HG02981 (cell line): ENCODE measurements around the gene ZNF275.
A peak's percentile ranks its signal among the peaks of the same experiment; 100 is the strongest.
"Not testable (repeated sequence)": the region's sequence is repeated elsewhere in the genome, so short reads cannot be mapped to it uniquely, and the experiment has no call there.

ENCODE experiments used
- ATAC-seq: cut with Tn5 transposase; IDR thresholded peaks from one replicate; pipeline ENCODE4 v1.9.1; 2021; ENCODE audit warnings: mild to moderate bottlenecking, moderate library complexity; ENCODE audit not compliant: unreplicated experiment

The ZNF275 gene, protein sequence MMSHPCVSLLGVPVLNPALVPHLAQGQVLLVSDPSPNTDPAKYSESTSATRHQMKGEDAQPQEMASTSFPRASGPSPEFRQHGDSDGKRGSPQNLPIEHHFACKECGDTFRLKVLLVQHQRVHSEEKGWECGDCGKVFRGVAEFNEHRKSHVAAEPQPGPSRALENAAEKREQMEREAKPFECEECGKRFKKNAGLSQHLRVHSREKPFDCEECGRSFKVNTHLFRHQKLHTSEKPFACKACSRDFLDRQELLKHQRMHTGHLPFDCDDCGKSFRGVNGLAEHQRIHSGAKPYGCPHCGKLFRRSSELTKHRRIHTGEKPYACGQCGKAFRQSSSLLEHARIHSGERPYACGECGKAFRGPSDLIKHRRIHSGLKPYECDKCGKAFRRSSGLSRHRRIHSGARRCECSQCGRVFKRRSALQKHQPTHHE

DNA sequence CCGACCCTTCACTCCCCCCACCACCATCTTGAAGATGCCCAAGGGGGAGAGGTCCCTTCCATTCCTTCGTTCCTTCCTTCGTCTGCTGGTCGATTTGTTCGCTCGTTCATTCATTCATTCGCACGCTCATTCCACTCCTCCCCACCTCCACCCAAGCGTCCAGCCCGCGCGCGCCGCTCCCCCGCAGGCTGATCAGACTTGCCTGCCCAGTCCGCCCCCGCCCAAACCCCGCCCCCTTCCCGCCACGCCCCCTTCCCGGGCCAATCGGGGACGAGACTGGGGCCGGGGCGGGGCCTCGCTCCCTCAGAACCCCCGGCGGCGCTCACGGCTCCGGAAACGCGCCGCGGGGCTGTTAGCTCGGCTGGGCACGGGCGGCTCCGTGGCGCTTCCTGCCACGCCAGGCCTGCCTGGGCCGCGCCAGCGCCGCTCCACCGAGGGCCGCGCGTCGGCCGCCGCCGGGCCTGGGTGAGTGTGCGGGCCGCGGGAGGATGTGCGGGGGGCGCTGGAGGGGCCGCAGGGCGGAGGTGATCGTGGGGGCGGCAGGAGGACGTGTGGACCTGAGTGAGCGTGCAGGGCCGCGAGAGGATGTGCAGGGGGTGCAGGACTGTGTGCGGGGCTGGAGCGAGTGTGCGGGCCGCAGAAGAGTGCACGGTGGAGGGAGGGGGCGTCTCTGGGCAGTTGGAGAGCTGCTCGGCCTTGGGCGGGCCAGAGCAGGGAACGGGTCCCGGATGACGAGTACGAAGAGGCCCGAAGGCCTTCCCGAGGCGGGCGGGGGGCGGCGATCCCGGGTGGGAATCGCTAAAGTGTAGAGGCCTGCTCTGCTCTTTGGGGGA, at the start of gene ZNF275:
TSS of gene ZNF275 (plus strand) at position 333 of the 833 bp plus-strand sequence. CDS start 2,527 bp downstream, outside the sequence.
- peak; percentile 95 for ATAC-seq

DNA sequence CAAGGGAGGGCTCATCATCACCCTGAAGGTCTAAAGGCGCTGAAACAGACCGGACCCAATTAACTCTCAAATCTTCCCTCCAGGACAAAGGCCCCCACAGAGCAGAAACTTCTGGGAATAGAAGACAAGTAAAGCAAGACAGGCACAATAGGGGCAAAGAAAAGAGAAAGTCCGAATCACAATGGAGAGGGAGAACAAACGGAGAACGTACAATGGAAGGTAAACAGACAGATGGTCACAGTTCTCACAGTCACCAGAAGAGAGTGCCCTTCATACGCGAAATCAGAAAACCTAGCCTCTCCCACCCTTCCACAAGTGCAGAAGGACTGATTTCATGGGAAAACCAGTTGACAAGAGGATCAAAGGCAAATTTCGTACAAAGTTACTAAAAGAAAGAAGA, 48.3 kb upstream of the ZNF275 start:
- ATAC-seq, result not testable (repeated sequence)

DNA sequence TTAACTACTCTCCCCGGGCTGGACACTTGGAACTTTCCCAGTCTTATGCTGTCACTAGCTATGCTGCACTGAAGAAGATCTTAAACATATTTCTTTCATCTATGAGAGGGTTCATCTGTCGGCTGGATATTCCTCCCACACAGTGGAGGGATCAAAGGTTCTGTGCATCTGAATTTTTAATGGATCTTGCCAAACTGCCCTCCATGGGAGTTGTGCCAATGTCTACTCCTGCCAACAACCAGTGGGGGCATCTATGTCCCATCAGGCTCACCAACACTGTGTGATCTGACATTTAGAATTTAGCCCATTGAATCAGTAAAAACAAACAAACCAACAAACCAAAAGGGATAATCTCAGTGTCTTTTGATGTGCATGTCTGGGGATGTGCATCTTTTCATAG, 45.1 kb upstream of the ZNF275 start:
- ATAC-seq, result not testable (repeated sequence)

DNA sequence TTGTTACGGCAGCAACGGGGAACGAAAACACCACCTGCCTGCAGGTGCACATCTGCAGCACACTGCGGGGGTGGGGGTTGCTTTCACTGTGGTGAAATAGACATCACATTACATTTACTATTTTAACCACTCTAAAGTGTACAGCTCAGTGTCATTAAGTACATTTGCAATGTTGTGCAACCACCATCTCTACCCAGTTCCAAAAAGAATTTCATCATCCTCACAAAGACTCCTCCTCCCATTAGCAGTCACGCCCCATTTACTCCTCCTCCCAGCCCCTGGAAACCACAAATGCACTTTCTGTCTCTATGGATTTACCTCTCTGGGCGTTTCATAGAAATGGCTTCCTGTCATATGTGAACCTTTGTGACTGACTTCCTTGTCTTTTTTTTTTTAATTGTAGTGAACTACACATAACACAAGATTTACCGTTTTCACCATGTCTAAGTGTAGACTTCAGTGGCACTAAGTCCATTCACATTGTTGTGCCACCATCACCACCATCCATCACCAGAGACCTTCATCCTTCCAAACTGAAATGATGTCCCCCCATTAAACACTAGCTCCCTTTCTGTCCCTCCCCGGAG, 40.4 kb upstream of the ZNF275 start:
- not testable (repeated sequence) for ATAC-seq

DNA sequence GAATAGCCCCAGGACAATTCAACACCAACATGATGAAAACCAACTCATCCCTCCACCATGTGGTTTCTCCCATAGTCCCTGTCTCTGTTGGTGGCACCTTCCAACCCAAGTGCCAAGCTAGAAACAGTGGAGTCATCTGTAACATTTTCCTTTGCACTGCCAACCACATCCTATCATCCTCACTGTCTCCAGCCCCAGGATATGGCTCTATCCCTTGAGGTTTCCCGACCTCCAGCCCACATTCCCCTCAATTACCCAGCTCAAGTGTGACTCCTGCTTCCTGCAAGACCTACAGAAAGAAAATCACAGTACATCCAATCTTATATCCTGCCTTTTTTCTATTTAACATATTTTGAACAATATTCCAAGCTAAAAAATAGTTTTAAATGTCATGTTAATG, 36.6 kb upstream of the ZNF275 start:
- ATAC-seq, result no peak

DNA sequence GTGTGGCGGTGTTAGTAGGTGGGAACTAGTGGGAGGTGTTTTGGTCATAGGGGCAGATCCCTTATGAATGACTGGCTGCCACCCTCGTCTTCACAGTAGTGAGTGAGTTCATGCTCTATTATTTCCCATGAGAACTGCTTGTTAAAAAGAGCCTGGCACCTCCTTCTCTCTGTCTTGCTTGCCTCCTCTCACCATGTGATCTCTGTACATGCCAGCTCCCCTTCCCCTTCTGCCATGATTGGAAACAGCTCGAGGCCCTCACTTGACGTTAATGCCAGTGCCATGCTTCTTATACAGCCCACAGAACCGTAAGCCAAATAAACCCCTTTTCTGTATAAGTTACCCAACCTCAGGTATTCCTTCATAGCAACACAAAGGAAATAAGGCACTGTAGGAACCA, 34.1 kb upstream of the ZNF275 start:
- ATAC-seq, result no peak

DNA sequence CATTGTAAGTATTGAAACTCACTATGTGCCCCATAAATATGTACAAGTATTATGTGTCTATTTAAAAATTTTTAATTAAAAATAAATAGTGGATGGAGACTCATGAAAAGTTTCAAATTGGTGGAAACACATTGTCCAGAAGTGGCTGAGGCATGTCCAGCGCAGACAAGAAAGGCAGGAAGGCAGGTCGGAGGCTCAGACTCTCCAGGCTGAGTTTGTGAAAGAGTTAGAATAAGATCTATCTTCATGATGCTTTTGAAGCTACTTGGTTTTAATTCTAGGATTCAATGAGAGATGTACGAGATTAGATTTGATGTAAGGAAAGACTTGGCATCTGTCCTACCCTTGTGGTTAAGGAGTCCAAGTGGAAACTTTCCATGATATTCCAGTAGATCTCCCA, 32.2 kb upstream of the ZNF275 start:
- ATAC-seq, result no peak

DNA sequence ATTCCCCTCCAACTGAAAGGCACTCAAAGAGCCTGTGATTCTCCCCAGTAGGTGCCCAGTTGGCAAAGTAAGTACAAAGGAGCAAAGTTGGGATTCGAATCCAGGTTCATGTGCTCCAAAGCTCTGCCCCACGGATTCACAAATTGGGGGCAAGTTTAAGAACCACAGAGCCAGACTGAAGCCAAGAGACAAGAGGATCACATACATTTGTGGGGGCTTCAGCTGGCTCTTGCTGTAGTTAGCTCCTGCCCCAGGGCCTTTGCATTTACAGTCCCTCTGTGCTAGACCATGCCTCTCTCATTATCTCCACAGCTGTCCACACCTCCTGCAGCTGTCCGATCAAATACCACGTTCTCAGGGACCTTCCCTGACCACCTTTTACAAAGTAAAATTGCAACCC, 31.2 kb upstream of the ZNF275 start:
- no peak for ATAC-seq

DNA sequence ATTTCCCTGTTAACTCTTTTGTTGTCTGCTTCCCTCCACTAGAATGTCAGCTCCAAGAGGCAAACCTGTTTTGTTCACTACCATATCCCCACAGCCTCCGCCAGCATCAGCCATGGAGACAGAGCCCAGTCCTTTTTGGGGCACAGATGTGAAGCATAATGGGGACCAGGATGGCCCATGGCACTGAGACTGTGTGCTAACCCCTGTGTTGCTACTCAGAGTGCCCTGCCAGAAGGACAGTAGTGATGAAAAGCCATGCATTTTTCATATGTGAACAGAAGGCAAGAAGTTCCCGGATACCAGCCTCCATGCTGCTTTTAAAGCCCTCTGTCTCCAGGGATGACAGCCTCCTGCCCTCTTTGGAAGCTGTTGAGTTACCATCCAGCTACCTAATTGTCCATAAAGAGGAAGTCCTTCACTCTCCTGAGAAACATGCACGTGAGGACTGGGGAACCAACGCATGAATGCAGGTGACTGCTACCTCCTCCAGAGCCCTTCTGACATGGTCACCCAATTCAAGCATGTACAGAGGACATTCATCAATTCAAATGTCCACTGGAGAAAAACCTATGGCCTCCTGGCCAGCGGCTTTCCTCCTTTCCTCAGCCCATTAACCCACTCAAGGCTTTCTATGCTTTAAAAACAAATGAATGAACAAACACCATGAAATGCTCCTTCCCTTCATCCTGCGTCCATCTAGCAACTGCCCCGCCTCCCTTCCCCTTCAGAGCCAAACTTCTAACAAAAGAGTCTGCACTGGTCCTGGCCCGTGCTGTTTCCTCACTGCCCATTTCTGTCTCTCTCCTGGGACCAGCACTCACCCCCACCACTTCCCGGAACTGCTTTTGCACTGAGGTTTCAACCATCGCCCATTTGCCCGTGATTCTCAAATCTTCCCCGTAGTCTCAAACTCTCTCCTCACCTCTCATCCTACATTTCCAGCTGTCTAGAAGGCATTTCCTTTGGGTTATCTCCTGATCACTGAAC, 30.4 kb upstream of the ZNF275 start:
- ATAC-seq, result no peak

DNA sequence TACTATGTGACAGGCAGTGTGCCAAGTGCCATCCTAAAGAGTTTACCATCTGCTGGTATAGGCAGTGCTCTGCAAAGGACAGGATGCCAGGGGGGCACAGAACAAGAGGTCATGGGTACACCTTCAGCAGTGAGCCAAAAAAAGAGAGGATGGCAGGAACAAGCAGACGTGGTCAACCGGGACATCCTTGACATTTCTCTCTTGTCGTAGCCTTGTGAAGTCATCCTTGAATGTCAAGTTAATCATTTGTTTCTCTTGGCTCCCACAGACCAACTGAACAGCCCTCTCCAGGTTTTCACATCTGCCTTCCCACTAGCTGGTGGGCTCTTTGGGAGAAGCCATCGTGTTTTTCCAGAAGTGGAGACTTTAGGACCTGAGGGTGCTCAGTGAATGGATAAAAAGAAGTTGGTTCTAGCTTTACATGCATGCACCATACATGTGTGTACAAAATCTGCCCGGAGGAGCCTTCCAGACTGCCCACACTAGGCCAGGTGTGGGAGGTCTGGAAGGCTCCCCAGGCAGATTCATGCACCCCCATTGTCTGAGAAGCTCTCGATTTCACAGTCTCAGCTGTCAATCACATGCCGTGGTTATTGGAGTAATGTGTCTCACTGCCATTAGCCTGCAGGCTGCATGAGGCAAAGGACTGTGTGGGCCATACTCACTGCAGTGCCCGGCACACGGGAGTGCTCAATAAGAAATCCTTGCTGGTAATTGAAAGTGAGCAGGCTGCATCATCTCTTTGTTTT, 28.8 kb upstream of the ZNF275 start:
- no peak for ATAC-seq

DNA sequence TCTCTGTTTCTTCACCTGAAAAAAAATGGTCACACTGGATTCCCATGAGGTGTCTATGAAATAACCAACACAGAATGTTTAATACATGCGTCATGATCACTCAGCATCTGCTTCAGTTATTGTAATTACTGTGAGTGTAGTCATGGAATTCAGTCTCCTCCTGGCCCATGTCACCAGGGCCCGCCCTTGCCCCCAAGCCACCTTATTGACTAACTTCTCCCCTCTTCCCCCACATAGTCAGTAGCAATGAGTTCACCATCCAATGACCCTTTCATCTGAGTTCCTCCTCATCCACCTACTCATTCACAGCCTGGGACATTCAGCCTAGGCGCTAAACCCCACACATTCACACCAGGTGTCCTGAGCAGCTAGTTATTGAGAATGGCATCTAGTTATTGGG, 28.0 kb upstream of the ZNF275 start:
- no peak for ATAC-seq

DNA sequence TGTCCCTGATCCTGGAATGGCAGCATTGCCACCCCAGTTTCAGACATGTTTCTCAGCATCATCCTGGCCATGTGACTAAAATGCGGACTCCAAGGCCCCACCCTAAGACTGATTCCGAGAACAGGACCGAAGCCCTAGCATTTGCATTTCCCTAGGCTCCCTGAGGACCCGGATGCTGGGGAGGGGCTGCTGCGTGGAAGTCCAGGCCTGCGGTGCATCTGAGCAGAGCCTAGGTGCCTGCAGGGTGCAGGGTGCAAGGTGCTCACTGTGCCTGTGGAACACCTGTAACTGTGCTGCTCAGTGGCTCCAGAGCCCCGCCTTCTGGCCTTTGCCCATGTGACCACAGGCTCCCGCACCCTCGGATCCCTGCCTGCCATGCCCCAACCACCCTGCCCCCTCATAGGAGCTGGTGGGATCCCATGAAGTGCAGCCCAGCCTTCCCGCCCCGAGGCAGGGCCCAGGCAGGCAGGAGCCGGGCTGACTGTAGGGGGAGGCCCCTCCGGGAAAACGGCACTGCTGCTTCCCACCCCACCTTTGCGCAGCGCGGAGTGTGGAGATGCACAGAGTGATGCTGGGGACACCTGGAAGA, 27.3 kb upstream of the ZNF275 start:
- no peak for ATAC-seq

DNA sequence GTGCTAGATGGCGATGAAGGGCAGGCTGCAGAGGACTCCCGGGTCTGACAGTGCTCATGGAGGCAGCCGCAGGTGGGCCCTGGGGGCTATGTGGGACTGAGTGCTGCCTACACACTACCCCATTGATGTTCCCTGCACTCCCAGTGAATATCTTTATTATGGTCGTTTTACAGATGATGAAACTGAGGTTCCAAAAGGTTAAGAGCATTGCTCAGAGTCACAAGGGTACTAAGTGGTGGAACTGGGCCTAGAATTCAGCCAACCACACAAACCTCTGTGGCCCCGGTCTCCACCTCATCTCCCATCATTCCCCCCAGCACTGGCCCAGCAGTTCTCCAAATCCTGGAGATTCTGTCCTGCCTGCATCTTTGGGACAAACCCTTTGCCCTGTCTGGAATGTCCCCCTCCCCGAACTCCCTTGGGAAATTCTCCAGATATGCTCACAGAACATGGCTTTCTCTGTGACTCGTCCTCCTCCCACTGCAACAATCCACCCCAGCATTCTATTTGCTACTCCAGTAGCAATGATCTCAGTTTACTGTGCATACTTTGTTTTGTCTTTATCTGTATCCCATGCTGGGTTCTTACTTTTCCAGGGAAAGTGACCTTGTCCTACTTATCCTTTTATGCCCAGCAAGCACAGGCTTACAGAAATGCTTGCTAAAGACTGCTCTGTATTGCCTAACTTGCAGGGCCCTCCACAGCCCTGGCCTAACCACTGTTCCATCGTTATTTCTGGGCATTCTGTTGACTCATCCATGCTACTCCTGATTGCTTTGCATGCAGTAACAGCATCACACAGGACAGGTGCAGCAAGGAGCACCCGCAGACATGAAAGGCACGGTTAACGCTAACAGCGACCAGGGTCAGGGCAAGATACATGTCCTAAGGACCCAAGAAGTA, 26.4 kb upstream of the ZNF275 start:
- ATAC-seq, result no peak

DNA sequence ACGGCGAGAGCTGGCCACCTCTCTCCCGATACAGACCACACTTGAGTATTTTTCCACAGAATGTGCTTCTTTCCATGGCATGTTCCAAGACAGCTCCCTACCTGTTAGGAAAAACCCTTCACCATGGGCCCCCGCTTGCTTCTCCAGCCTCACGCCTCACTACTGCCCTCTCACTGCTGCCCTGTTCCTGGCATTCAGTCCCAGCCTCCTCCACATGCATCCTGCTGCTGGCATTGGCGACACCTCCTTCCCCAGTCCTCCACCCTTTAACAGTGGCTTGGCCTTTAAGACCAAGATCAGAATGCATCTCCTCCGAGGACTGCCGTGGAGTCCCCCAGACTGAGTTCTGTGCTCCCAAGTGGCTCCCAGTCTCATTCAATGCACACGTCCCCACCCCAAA, 23.1 kb upstream of the ZNF275 start:
- no peak for ATAC-seq

DNA sequence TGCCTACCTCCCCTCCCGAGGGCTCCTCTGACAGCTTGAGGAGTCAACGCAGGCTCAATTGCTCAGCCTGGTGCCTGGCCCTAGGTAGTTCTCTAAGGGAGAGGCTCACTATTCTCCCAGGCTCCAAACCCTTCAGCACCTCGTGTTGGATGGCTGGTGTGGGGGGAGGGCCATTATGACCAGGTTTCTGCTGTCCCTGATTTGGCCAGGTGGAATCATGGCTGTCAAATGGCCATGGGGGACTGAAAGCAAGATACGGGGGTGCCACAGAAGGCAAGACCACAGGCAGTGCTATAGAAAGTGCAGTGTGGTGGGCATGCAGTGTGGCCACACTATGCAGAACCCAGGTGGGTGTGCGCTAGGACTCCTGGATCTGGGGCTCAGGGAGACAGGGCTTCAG, 21.9 kb upstream of the ZNF275 start:
- ATAC-seq, result no peak

DNA sequence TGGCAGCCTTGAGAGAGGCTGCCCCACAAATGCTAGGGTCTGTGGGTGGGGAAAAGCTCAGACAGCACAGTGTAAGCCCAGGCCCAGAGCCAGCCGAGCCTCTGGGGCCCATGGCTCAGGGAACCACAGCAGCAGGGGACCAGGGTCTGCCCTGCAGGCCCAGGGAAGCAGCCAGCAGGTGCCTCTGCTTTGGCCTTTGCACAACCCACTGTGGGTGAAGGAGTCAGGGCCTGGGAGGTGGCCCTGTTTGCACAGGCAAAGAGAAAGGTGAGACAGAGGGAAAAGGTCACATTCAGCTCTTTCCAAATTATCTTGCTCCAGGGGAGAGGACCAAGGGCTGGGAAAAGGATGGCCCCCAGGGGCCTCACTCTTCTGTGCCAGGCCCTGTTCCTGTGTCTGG, 21.1 kb upstream of the ZNF275 start:
- no peak for ATAC-seq

DNA sequence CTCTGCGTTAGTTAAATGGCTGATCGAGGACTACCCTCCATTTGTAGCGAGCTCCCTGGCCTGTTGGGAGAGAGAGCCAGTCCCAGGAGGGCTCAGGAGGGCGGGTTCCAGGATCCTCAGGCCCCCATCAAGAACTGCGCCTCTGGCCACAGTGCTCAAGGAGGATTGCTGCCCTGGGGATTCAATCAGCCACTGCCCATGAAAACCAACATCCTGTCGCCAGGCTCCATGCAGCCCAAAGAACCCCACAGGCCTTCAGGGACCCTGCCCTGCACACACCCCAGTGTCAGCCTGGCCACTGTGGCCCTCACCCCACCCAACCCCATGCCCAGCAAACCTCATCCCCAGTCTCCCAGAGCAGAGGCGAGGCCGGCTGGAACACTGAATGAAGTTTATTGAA, 16.6 kb upstream of the ZNF275 start:
- ATAC-seq, result no peak

DNA sequence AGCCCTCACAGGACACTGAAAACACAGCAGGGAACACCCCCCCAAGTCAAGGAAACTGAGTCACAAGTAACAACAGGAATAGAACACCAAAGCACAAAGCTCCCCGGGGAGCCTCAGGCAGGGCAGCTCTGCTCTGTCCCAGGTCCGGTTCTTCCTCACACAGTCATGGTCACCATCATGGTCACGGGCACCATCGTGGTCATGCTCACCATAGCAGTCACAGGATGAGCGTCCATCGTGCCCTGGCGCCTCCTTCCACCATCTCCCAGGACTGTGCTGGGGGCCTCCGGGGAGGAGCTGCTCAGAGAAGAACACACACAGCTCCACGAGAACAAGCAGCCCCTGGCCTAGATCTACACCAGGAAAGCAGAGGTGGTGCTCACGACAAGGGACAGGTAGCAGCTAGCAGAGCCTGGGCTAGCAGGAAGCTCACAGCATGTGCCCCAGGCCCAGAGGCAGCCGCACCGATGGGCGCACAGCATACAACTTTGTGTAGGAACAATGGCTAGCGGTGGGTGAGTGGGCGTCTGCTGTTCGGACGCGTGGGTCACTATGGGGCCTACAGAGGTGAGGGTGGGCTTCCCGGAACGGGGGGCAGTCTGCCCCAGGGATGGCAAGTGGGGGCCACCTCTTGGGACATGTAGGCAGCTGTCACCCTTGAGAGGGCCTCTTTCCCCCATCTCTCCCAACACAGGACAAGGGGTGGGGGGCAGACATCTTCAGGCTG, 15.8 kb upstream of the ZNF275 start:
- ATAC-seq, result no peak
